Ureter (tissue), 1 donor: ENCODE data around the gene CALN1. TPM values are rescaled to one million over a fixed set of nuclear protein-coding genes. Genes with fewer than 3 reads are reported as not detected.

Experiments used
- DNase-seq: peaks from one replicate; pipeline ENCODE4 v3.0.0-alpha.2; 2020; ENCODE audit warnings: low spot score
- total RNA-seq: library from RNA; stranded (reverse); gene quantifications from one replicate; pipeline ENCODE4 v1.2.4, GENCODE V29; 2023
- donor health status: DM: yes; HTN: yes; CAD: no.

The CALN1 gene
- total RNA-seq, 1 donor from 2014 or later = not detected

GRCh38 chr7:72325561-72325960 lies 86.6 kb downstream of the CALN1 start:
- no peak for DNase-seq

GRCh38 chr7:72321637-72322036 lies 90.5 kb downstream of the CALN1 start:
- DNase-seq = no peak

- DNase-seq = no peak
Observed at GRCh38 chr7:72321081-72321480, 91.1 kb downstream of the CALN1 start.

- no peak for DNase-seq
Observed at GRCh38 chr7:72317341-72317740, 94.8 kb downstream of the CALN1 start.

- no peak for DNase-seq
Observed at GRCh38 chr7:72316148-72316547, 96.0 kb downstream of the CALN1 start.

GRCh38 chr7:72313906-72314305 lies 98.2 kb downstream of the CALN1 start:
- DNase-seq = no peak

- DNase-seq = no peak
Observed at GRCh38 chr7:72310301-72310700, 101.8 kb downstream of the CALN1 start.

- DNase-seq = no peak
Observed at GRCh38 chr7:72309476-72309875, 102.7 kb downstream of the CALN1 start.

GRCh38 chr7:72308986-72309385 lies 103.2 kb downstream of the CALN1 start:
- no peak for DNase-seq

- no peak for DNase-seq
Observed at GRCh38 chr7:72307566-72307965, 104.6 kb downstream of the CALN1 start.

- DNase-seq = no peak
Observed at GRCh38 chr7:72298912-72299311, 113.2 kb downstream of the CALN1 start.

GRCh38 chr7:72298091-72298490 lies 114.0 kb downstream of the CALN1 start:
- DNase-seq = no peak

- DNase-seq = no peak
Observed at GRCh38 chr7:72297636-72298035, 114.5 kb downstream of the CALN1 start.

GRCh38 chr7:72292794-72293193 lies 119.3 kb downstream of the CALN1 start:
- no peak for DNase-seq

GRCh38 chr7:72292118-72292517 lies 120.0 kb downstream of the CALN1 start:
- DNase-seq = no peak

- DNase-seq = no peak
Observed at GRCh38 chr7:72286519-72286918, 125.6 kb downstream of the CALN1 start.

- DNase-seq = no peak
Observed at GRCh38 chr7:72283309-72283708, 128.8 kb downstream of the CALN1 start.

GRCh38 chr7:72281308-72281707 lies 130.8 kb downstream of the CALN1 start:
- DNase-seq = no peak

GRCh38 chr7:72279203-72279602 lies 132.9 kb downstream of the CALN1 start:
- no peak for DNase-seq

GRCh38 chr7:72278550-72278949 lies 133.6 kb downstream of the CALN1 start:
- DNase-seq = no peak

GRCh38 chr7:72275382-72276070 lies 136.6 kb downstream of the CALN1 start:
- no peak for DNase-seq

GRCh38 chr7:72272479-72272878 lies 139.7 kb downstream of the CALN1 start:
- no peak for DNase-seq

GRCh38 chr7:72268796-72269195 lies 143.3 kb downstream of the CALN1 start:
- DNase-seq = no peak

- DNase-seq = no peak
Observed at GRCh38 chr7:72268090-72268489, 144.0 kb downstream of the CALN1 start.
